H1 (cell line): ENCODE results near the gene JADE1. TPM values are rescaled to one million over a fixed set of nuclear protein-coding genes. Genes with fewer than 3 reads are reported as not detected.

Experiments used
- CTCF ChIA-PET: fragments of 300-600 bp; sonication (Branson Sonifier 250); formaldehyde crosslinking; loops from one replicate; lab custom pipeline; 2021; ENCODE audit not compliant: partially characterized antibody; lab: Charles Lee
- POLR2A ChIA-PET: fragments of 300-600 bp; sonication (Branson Sonifier 250); formaldehyde crosslinking; loops from one replicate; lab custom pipeline; 2021; ENCODE audit warnings: inconsistent platforms; ENCODE audit not compliant: partially characterized antibody; lab: Charles Lee
- DNase-seq, 2 experiments: peaks; one replicate each; pipeline versions ENCODE4 v3.0.0 to v3.0.0-alpha.2; 2010 to 2022; ENCODE audit warnings: low spot score in 2 of 2, low read depth in 1 of 2, mixed read lengths in 1 of 2
- FAIRE-seq: peaks from 2 replicates; lab custom pipeline; 2011; peaks lifted over from hg19 to GRCh38; lab: Jason Lieb, UNC
- H2AFZ ChIP-seq: 2 replicates; pipeline ENCODE4 v1.8.1; 2012; ENCODE audit warnings: low read length, inconsistent platforms
- H2AK5ac ChIP-seq: 2 replicates; pipeline ENCODE4 v1.6.1; 2013; ENCODE audit warnings: low read depth, low read length
- H2BK120ac ChIP-seq: replicated peaks from 2 replicates; pipeline ENCODE3; 2013; ENCODE audit warnings: low read depth, low read length, inconsistent platforms
- H2BK12ac ChIP-seq: 2 replicates; pipeline ENCODE4 v1.6.1; 2013; ENCODE audit warnings: low read depth, low read length
- H2BK15ac ChIP-seq: 2 replicates; pipeline ENCODE4 v1.6.1; 2013; ENCODE audit warnings: low read length
- H2BK20ac ChIP-seq: 2 replicates; pipeline ENCODE4 v1.6.1; 2013; ENCODE audit warnings: low read length
- H2BK5ac ChIP-seq: 2 replicates; pipeline ENCODE4 v1.6.1; 2013; ENCODE audit warnings: low read depth, low read length
- H3K14ac ChIP-seq: 2 replicates; pipeline ENCODE4 v1.6.1; 2013; ENCODE audit warnings: inconsistent platforms; ENCODE audit not compliant: insufficient read length
- H3K18ac ChIP-seq: 2 replicates; pipeline ENCODE4 v1.6.1; 2013; ENCODE audit warnings: low read length; ENCODE audit errors: extremely low read depth
- H3K23ac ChIP-seq: 2 replicates; pipeline ENCODE4 v1.6.1; 2013; ENCODE audit warnings: inconsistent platforms; ENCODE audit not compliant: insufficient read length
- H3K23me2 ChIP-seq: 2 replicates; pipeline ENCODE4 v1.6.1; 2013; ENCODE audit warnings: low read depth, low read length
- H3K27ac ChIP-seq: 2 replicates; pipeline ENCODE4 v1.6.1; 2011; ENCODE audit warnings: low read depth, low read length, inconsistent platforms
- H3K27me3 ChIP-seq, 4 experiments: replicated peaks in 1 of 4; 1 replicate in 1 of 4; 2 replicates in 3 of 4; pipeline versions ENCODE4 v1.6.1 to v1.8.1; 2011 to 2013; ENCODE audit warnings: low read length in 3 of 4, mild to moderate bottlenecking in 3 of 4, inconsistent platforms in 2 of 4, mixed read lengths in 2 of 4, moderate library complexity in 1 of 4; ENCODE audit not compliant: control insufficient read depth in 3 of 4, insufficient read depth in 3 of 4; ENCODE audit errors: extremely low read depth in 1 of 4
- H3K36me3 ChIP-seq, 4 experiments: 2 replicates each; pipeline versions ENCODE4 v1.6.1 to v1.8.1; 2011 to 2013; ENCODE audit warnings: mild to moderate bottlenecking in 4 of 4, low read length in 3 of 4, moderate library complexity in 2 of 4, control low read depth in 1 of 4, inconsistent platforms in 1 of 4; ENCODE audit not compliant: insufficient read depth in 4 of 4, control insufficient read depth in 2 of 4
- H3K4ac ChIP-seq: replicated peaks from 2 replicates; pipeline ENCODE3; 2013; ENCODE audit warnings: low read length, low read depth, mixed read lengths, inconsistent platforms; ENCODE audit not compliant: insufficient read length
- H3K4me1 ChIP-seq, 4 experiments: replicated peaks in 1 of 4; 1 replicate in 1 of 4; 2 replicates in 3 of 4; pipeline versions ENCODE4 v1.6.1 to v1.8.1; 2011 to 2013; ENCODE audit warnings: low read length in 3 of 4, inconsistent platforms in 2 of 4, mixed read lengths in 1 of 4; ENCODE audit not compliant: insufficient read depth in 4 of 4, control insufficient read depth in 3 of 4
- H3K4me2 ChIP-seq, 2 experiments: 2 replicates each; pipeline versions ENCODE4 v1.6.1 to v1.8.1; 2011 to 2013; ENCODE audit warnings: low read depth in 2 of 2, low read length in 2 of 2, control low read depth in 1 of 2, inconsistent platforms in 1 of 2, mild to moderate bottlenecking in 1 of 2; ENCODE audit not compliant: insufficient read depth in 1 of 2
- H3K4me3 ChIP-seq, 4 experiments: fragments of 200-600, 300-600 bp in 1 of 4; sonication (generic), shearing (Covaris generic), sonication (Bioruptor Twin) in 1 of 4; 2 replicates each; pipeline versions ENCODE4 v1.5.1 to v1.8.1; 2011 to 2016; ENCODE audit warnings: low read length in 4 of 4, low read depth in 3 of 4, control low read depth in 2 of 4, inconsistent platforms in 2 of 4, mild to moderate bottlenecking in 2 of 4, mixed read lengths in 1 of 4, moderate library complexity in 1 of 4; ENCODE audit not compliant: insufficient read depth in 2 of 4; ENCODE audit errors: extremely low read depth in 1 of 4
- H3K56ac ChIP-seq: replicated peaks from 2 replicates; pipeline ENCODE3; 2013; ENCODE audit warnings: low read depth, mild to moderate bottlenecking, mixed read lengths, low read length, inconsistent platforms; ENCODE audit not compliant: insufficient read length
- H3K79me1 ChIP-seq: 2 replicates; pipeline ENCODE4 v1.6.1; 2013; ENCODE audit warnings: low read depth, low read length, control low read depth
- H3K79me2 ChIP-seq, 2 experiments: 2 replicates each; pipeline versions ENCODE4 v1.6.1 to v1.8.1; 2012 to 2013; ENCODE audit warnings: low read length in 2 of 2, mild to moderate bottlenecking in 2 of 2, inconsistent platforms in 1 of 2; ENCODE audit not compliant: insufficient read depth in 2 of 2, control insufficient read depth in 1 of 2
- H3K9ac ChIP-seq, 4 experiments: replicated peaks in 1 of 4; 1 replicate in 1 of 4; 2 replicates in 3 of 4; pipeline versions ENCODE4 v1.6.1 to v1.8.1; 2011 to 2013; ENCODE audit warnings: low read depth in 3 of 4, low read length in 3 of 4, control low read depth in 2 of 4, mild to moderate bottlenecking in 2 of 4, moderate library complexity in 2 of 4, inconsistent platforms in 1 of 4; ENCODE audit errors: extremely low read depth in 1 of 4
- H3K9me3 ChIP-seq, 2 experiments: 2 replicates each; pipeline versions ENCODE4 v1.6.1 to v1.8.1; 2012 to 2013; ENCODE audit warnings: mild to moderate bottlenecking in 2 of 2, moderate library complexity in 2 of 2, control low read depth in 1 of 2, inconsistent platforms in 1 of 2, low read depth in 1 of 2, low read length in 1 of 2, mixed read lengths in 1 of 2; ENCODE audit not compliant: insufficient read depth in 2 of 2
- H4K20me1 ChIP-seq, 2 experiments: replicated peaks in 1 of 2; 2 replicates each; pipeline versions ENCODE3 to v1.8.1; 2011 to 2013; ENCODE audit warnings: inconsistent platforms in 2 of 2, low read length in 2 of 2, mild to moderate bottlenecking in 1 of 2; ENCODE audit not compliant: insufficient read depth in 2 of 2, control insufficient read depth in 1 of 2
- H4K5ac ChIP-seq: 2 replicates; pipeline ENCODE4 v1.6.1; 2013; ENCODE audit warnings: low read length, low read depth, mixed read lengths, inconsistent platforms; ENCODE audit not compliant: insufficient read length
- H4K8ac ChIP-seq: 2 replicates; pipeline ENCODE4 v1.8.0; 2013; ENCODE audit warnings: mild to moderate bottlenecking, moderate library complexity, low read length, inconsistent platforms; ENCODE audit not compliant: insufficient read depth; ENCODE audit errors: extremely low read depth
- H4K91ac ChIP-seq: replicated peaks from 2 replicates; pipeline ENCODE3; 2013; ENCODE audit warnings: low read length, mixed read lengths, inconsistent platforms; ENCODE audit not compliant: insufficient read length
- ASH2L ChIP-seq: fragments of 200-600, 300-600 bp; sonication (generic); IDR thresholded peaks from one replicate; pipeline ENCODE4 v1.7.1; 2017; ENCODE audit warnings: low read length
- ATF3 ChIP-seq: IDR thresholded peaks from 2 replicates; pipeline ENCODE4 v1.6.1; 2011; ENCODE audit warnings: low read depth, mild to moderate bottlenecking, low read length; ENCODE audit not compliant: insufficient read depth
- BACH1 ChIP-seq: IDR thresholded peaks from 2 replicates; pipeline ENCODE4 v1.6.1; 2012; ENCODE audit warnings: low read length, improper control_type of control experiment
- CBX8 ChIP-seq: fragments of 300-800, 300-1000 bp; sonication (generic); IDR thresholded peaks from 2 replicates; pipeline ENCODE4 v1.7.1; 2016; ENCODE audit warnings: low read depth, low read length, borderline replicate concordance
- EP300 ChIP-seq, 2 experiments: IDR thresholded peaks; 1 replicate in 1 of 2; 2 replicates in 1 of 2; pipeline ENCODE4 v1.6.1; 2011 to 2012; ENCODE audit warnings: low read depth in 2 of 2, low read length in 2 of 2, mild to moderate bottlenecking in 2 of 2, borderline replicate concordance in 1 of 2, inconsistent platforms in 1 of 2, moderate library complexity in 1 of 2
- HDAC6 ChIP-seq: IDR thresholded peaks from one replicate; pipeline ENCODE4 v1.7.1; 2012; ENCODE audit warnings: low read depth, mild to moderate bottlenecking, inconsistent platforms, low read length, moderate library complexity
- MAFK ChIP-seq: IDR thresholded peaks from 2 replicates; pipeline ENCODE4 v1.6.1; 2012; ENCODE audit warnings: low read depth, mild to moderate bottlenecking, improper control_type of control experiment, low read length
- POU5F1 ChIP-seq: IDR thresholded peaks from 2 replicates; pipeline ENCODE4 v1.6.1; 2011; ENCODE audit warnings: low read depth, mild to moderate bottlenecking, low read length, moderate library complexity
- RBBP5 ChIP-seq: IDR thresholded peaks from 2 replicates; pipeline ENCODE4 v1.7.1; 2012; ENCODE audit warnings: low read depth, mild to moderate bottlenecking, inconsistent platforms, low read length, moderate library complexity, borderline replicate concordance
- TBP ChIP-seq: IDR thresholded peaks from 2 replicates; pipeline ENCODE4 v1.6.1; 2011; ENCODE audit warnings: low read depth, low read length, improper control_type of control experiment
- USF2 ChIP-seq: IDR thresholded peaks from 2 replicates; pipeline ENCODE4 v1.6.1; 2011; ENCODE audit warnings: low read length, improper control_type of control experiment
- ZNF274 ChIP-seq: IDR thresholded peaks from 2 replicates; pipeline ENCODE4 v1.7.0; 2012; ENCODE audit warnings: low read length, borderline replicate concordance; ENCODE audit errors: extremely low read depth
- WGBS, 2 experiments: shearing (Covaris generic) in 1 of 2; methylation state at CpG; one replicate each; pipeline versions ENCODE4 v1.1.6 to v1.1.7; 2013 to 2015; ENCODE audit warnings: low lambda C conversion rate in 2 of 2, mixed read lengths in 2 of 2, inconsistent platforms in 1 of 2, low coverage in 1 of 2, missing lambda C conversion rate in 1 of 2; ENCODE audit not compliant: insufficient replicate concordance in 2 of 2, insufficient coverage in 1 of 2, insufficient read length in 1 of 2; ENCODE audit errors: extremely low coverage in 1 of 2, missing lambda C conversion rate in 1 of 2; 5-methylcytosine and 5-hydroxymethylcytosine counted together
- polyA plus RNA-seq, 7 experiments: library from polyadenylated mRNA; depleted of rRNA in 3 of 7; stranded (reverse) in 5 of 7; unstranded in 2 of 7; fragments of >200 nt in 5 of 7; fragments of 200-250 nt in 2 of 7; gene quantifications; 1 replicate in 5 of 7; 2 replicates in 1 of 7; 4 replicates in 1 of 7; pipeline versions ENCODE4 v1.2.1 to v1.2.3, GENCODE V29; 2011 to 2013; ENCODE audit warnings: missing spikeins in 2 of 7, mixed read lengths in 2 of 7
- total RNA-seq: library from RNA; stranded (reverse); fragmentation: NEBNext Ultra II Directional; extraction: Animal tissue kit (Norgen Biotek cat#: 25700); gene quantifications from 2 replicates; pipeline ENCODE4 v1.2.1, GENCODE V29; 2021

The JADE1 gene
- total and polyA plus RNA-seq, 2 of the 8 experiments (the other 6 are each of a cell fraction or from before 2014, with no cell fraction given), result 37.7 to 213 TPM

DNA sequence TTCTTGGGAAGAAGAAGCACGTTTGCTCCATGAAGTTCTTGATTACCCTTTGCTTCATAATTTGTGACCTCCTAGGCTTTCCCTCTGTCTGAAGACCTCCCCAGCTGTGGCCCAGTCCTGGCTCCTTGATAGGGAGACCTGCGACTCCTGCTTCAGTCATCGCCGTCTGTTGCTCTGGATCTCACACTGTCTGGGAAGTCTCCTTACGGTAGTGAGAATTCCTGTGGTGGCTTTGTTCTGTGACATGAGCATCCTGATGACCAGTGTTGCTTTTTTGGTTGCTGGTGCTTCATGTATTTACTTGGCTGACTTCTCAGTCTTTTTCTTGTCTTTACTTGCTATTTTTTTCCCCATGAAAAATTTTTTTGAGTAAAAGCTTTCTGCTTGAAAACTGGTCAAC lies 44.2 kb downstream of the JADE1 start:
- H3K4ac ChIP-seq, result no peak overlapping the region
- H3K4me1 ChIP-seq, result no peaks in the 10 kb centered on the region
- no peaks in the 10 kb centered on the region for H3K9me3 ChIP-seq
- no peak overlapping the region for H3K56ac ChIP-seq
- no peak overlapping the region for H2BK15ac ChIP-seq
- H3K36me3 ChIP-seq, result peaks cover 67 to 99% (median 96%) of the 10 kb centered on the region in 4 experiments
- ChIA-PET CTCF (interaction anchor here (1.1 to 1.6 kb wide), 4 partner anchors 9 to 13 kb away, joined by 3 to 8 read pairs (median 4); no protein-coding TSS in a partner anchor), POLR2A (interaction anchor here (0.5 to 12.5 kb wide), 6 partner anchors 9 to 261 kb away, joined by 3 to 204 read pairs (median 12); no protein-coding TSS in a partner anchor)
- peak in 1 of 2 experiments; percentile 46 for DNase-seq
- H3K27ac ChIP-seq, result no peak overlapping the region
- H2BK12ac ChIP-seq, result no peak overlapping the region
- H4K20me1 ChIP-seq, result peaks cover 23 to 28% of the 10 kb centered on the region in 2 experiments
- no peak overlapping the region for H3K9ac ChIP-seq
- H3K23me2 ChIP-seq, result no peaks in the 10 kb centered on the region
- H3K4me2 ChIP-seq, result no peak overlapping the region
- H2BK120ac ChIP-seq, result no peak overlapping the region
- H2BK5ac ChIP-seq, result no peak overlapping the region
- no peak overlapping the region for H4K5ac ChIP-seq
- no peak overlapping the region for H4K8ac ChIP-seq
- 87% methylated on average over 5 of the region's 5 CpGs; no CpG with 5 or more reads in 1 of the 2 experiments for WGBS, 2 experiments
- no peak overlapping the region for H2AFZ ChIP-seq
- no peak overlapping the region for H2BK20ac ChIP-seq
- no peak overlapping the region for H4K91ac ChIP-seq
- no peak overlapping the region for H2AK5ac ChIP-seq
- no peak overlapping the region for H3K14ac ChIP-seq
- H3K4me3 ChIP-seq, result no peak overlapping the region
- FAIRE-seq, result no peak
- H3K23ac ChIP-seq, result no peak overlapping the region
- peaks cover 8% of the 10 kb centered on the region; the same call in 1 of the 2 replicates for H3K79me1 ChIP-seq
- peaks cover 7 to 97% of the 10 kb centered on the region in 2 experiments; a peak in 3 of 4 replicates for H3K79me2 ChIP-seq
- H3K18ac ChIP-seq, result no peak overlapping the region
- no peaks in the 10 kb centered on the region for H3K27me3 ChIP-seq
- TF ChIP-seq BACH1, result no peak
- TF ChIP-seq POU5F1, result no peak
- TF ChIP-seq TBP, result no peak
- no peak for TF ChIP-seq ATF3
- no peak for TF ChIP-seq ASH2L
- no peak for TF ChIP-seq EP300 (IDR thresholded peaks at IDR 0.05; ENCODE audit: borderline replicate concordance in 1 of 2, low read depth in 2 of 2, low read length in 2 of 2)
- TF ChIP-seq USF2, result no peak
- no peak for TF ChIP-seq ZNF274
- TF ChIP-seq MAFK, result no peak
- no peak for TF ChIP-seq CBX8
- no peak for TF ChIP-seq RBBP5
- TF ChIP-seq HDAC6, result no peak
